IgD-negative memory B cell (primary cell): ENCODE results near the gene EEF1AKMT4. TPM values are rescaled to one million over a fixed set of nuclear protein-coding genes. Genes with fewer than 3 reads are reported as not detected.

Experiments used
- H3K27ac Mint-ChIP-seq, 3 donors: one replicate each; pipeline ENCODE4 v1.8.0; 2020 to 2022; ENCODE audit warnings: mild to moderate bottlenecking in 3 of 3, mixed read lengths in 3 of 3, moderate library complexity in 1 of 3
- H3K27me3 Mint-ChIP-seq: one replicate; pipeline ENCODE4 v1.8.0; 2021; ENCODE audit warnings: mixed read lengths
- H3K36me3 Mint-ChIP-seq: one replicate; pipeline ENCODE4 v1.8.0; 2020; ENCODE audit warnings: mild to moderate bottlenecking, mixed read lengths
- H3K4me1 Mint-ChIP-seq, 3 donors: one replicate each; pipeline ENCODE4 v1.8.0; 2020 to 2022; ENCODE audit warnings: mixed read lengths in 3 of 3, mild to moderate bottlenecking in 1 of 3
- H3K4me3 Mint-ChIP-seq, 4 donors: one replicate each; pipeline ENCODE4 v1.8.0; 2020 to 2022; ENCODE audit warnings: mild to moderate bottlenecking in 4 of 4, mixed read lengths in 4 of 4, moderate library complexity in 3 of 4
- H3K9me3 Mint-ChIP-seq, 3 donors: one replicate each; pipeline ENCODE4 v1.8.0; 2020 to 2021; ENCODE audit warnings: mixed read lengths in 3 of 3, mild to moderate bottlenecking in 1 of 3
- polyA plus RNA-seq: library from polyadenylated mRNA; unstranded; fragments of 300-500 nt; fragmentation: Illumina TruSeq; gene quantifications from one replicate; pipeline ENCODE4 v1.2.3, GENCODE V29; 2021

The EEF1AKMT4 gene
- polyA plus RNA-seq, result 3.2 TPM

GRCh38 chr3:184249412-184250166, at the start of gene EEF1AKMT4:
EEF1AKMT4 (plus strand) TSS chr3:184249672; CDS start chr3:184249695, 23 bp downstream.
- Mint-ChIP-seq H3K27me3 (no peaks in the 10 kb centered on the region), H3K9me3 (no peaks in the 10 kb centered on the region), H3K27ac (peak within 1 kb of the TSS; percentile 99 to 100 (median 99)), H3K4me1 (peaks cover 9 to 12% (median 9%) of the 10 kb centered on the region in 3 donors), H3K36me3 (no peaks in the 10 kb centered on the region), H3K4me3 (peak within 1 kb of the TSS; percentile 91 to 100 (median 98))

GRCh38 chr3:184200825-184201224, 48.6 kb upstream of the EEF1AKMT4 start:
- no peak overlapping the region for H3K27ac Mint-ChIP-seq
- H3K9me3 Mint-ChIP-seq, result no peaks in the 10 kb centered on the region
- peaks cover 6% of the 10 kb centered on the region for H3K27me3 Mint-ChIP-seq
- H3K36me3 Mint-ChIP-seq, result no peaks in the 10 kb centered on the region
- no peaks in the 10 kb centered on the region for H3K4me1 Mint-ChIP-seq
- no peak overlapping the region for H3K4me3 Mint-ChIP-seq

- no peak overlapping the region for H3K4me3 Mint-ChIP-seq
- H3K9me3 Mint-ChIP-seq, result peaks cover 0 to 3% (median 0%) of the 10 kb centered on the region in 3 donors
- no peaks in the 10 kb centered on the region for H3K4me1 Mint-ChIP-seq
- H3K27me3 Mint-ChIP-seq, result peaks cover 23% of the 10 kb centered on the region
- no peak overlapping the region for H3K27ac Mint-ChIP-seq
- H3K36me3 Mint-ChIP-seq, result no peaks in the 10 kb centered on the region
Observed at GRCh38 chr3:184203526-184203925, 45.9 kb upstream of the EEF1AKMT4 start.

- H3K4me1 Mint-ChIP-seq, result no peaks in the 10 kb centered on the region
- H3K36me3 Mint-ChIP-seq, result no peaks in the 10 kb centered on the region
- no peak overlapping the region for H3K4me3 Mint-ChIP-seq
- peaks cover 0 to 3% (median 0%) of the 10 kb centered on the region in 3 donors for H3K9me3 Mint-ChIP-seq
- no peak overlapping the region for H3K27ac Mint-ChIP-seq
- H3K27me3 Mint-ChIP-seq, result peaks cover 23% of the 10 kb centered on the region
Observed at GRCh38 chr3:184209146-184209923, 40.1 kb upstream of the EEF1AKMT4 start.

- H3K36me3 Mint-ChIP-seq, result no peaks in the 10 kb centered on the region
- H3K9me3 Mint-ChIP-seq, result peaks cover 0 to 3% (median 0%) of the 10 kb centered on the region in 3 donors
- no peak overlapping the region for H3K4me3 Mint-ChIP-seq
- no peaks in the 10 kb centered on the region for H3K4me1 Mint-ChIP-seq
- no peak overlapping the region for H3K27ac Mint-ChIP-seq
- H3K27me3 Mint-ChIP-seq, result peaks cover 16% of the 10 kb centered on the region
Observed at GRCh38 chr3:184211297-184211696, 38.2 kb upstream of the EEF1AKMT4 start.

- Mint-ChIP-seq H3K9me3 (peaks cover 0 to 3% (median 0%) of the 10 kb centered on the region in 3 donors), H3K4me1 (no peaks in the 10 kb centered on the region), H3K4me3 (no peak overlapping the region), H3K27ac (no peak overlapping the region), H3K27me3 (peaks cover 12% of the 10 kb centered on the region), H3K36me3 (no peaks in the 10 kb centered on the region)
Observed at GRCh38 chr3:184211718-184212117, 37.8 kb upstream of the EEF1AKMT4 start.

- H3K27me3 Mint-ChIP-seq, result peaks cover 8% of the 10 kb centered on the region
- H3K27ac Mint-ChIP-seq, result no peak overlapping the region
- no peaks in the 10 kb centered on the region for H3K36me3 Mint-ChIP-seq
- no peaks in the 10 kb centered on the region for H3K9me3 Mint-ChIP-seq
- no peak overlapping the region for H3K4me3 Mint-ChIP-seq
- H3K4me1 Mint-ChIP-seq, result no peaks in the 10 kb centered on the region
Observed at GRCh38 chr3:184218814-184219213, 30.7 kb upstream of the EEF1AKMT4 start.

GRCh38 chr3:184222521-184222920, 27.0 kb upstream of the EEF1AKMT4 start:
- Mint-ChIP-seq H3K27me3 (peaks cover 21% of the 10 kb centered on the region), H3K27ac (no peak overlapping the region), H3K9me3 (no peaks in the 10 kb centered on the region), H3K4me3 (no peak overlapping the region), H3K4me1 (no peaks in the 10 kb centered on the region), H3K36me3 (no peaks in the 10 kb centered on the region)

GRCh38 chr3:184223946-184224345, 25.5 kb upstream of the EEF1AKMT4 start:
- Mint-ChIP-seq H3K27me3 (peaks cover 30% of the 10 kb centered on the region), H3K36me3 (no peaks in the 10 kb centered on the region), H3K4me1 (peaks cover 0 to 2% (median 2%) of the 10 kb centered on the region in 3 donors), H3K9me3 (no peaks in the 10 kb centered on the region), H3K4me3 (no peak overlapping the region), H3K27ac (no peak overlapping the region)

- peaks cover 0 to 9% (median 3%) of the 10 kb centered on the region in 3 donors for H3K4me1 Mint-ChIP-seq
- no peak overlapping the region for H3K27ac Mint-ChIP-seq
- H3K9me3 Mint-ChIP-seq, result no peaks in the 10 kb centered on the region
- H3K36me3 Mint-ChIP-seq, result no peaks in the 10 kb centered on the region
- peak overlapping the region in 1 of 4 donors; percentile 6 for H3K4me3 Mint-ChIP-seq
- H3K27me3 Mint-ChIP-seq, result peaks cover 48% of the 10 kb centered on the region
Observed at GRCh38 chr3:184227481-184227935, 22.0 kb upstream of the EEF1AKMT4 start.

GRCh38 chr3:184228376-184229137, 20.9 kb upstream of the EEF1AKMT4 start:
- Mint-ChIP-seq H3K27me3 (peaks cover 53% of the 10 kb centered on the region), H3K9me3 (no peaks in the 10 kb centered on the region), H3K36me3 (no peaks in the 10 kb centered on the region), H3K27ac (no peak overlapping the region), H3K4me1 (peaks cover 0 to 9% (median 3%) of the 10 kb centered on the region in 3 donors), H3K4me3 (peak overlapping the region; percentile 33 to 86 (median 58))

GRCh38 chr3:184229394-184230080, 19.9 kb upstream of the EEF1AKMT4 start, which contains the start of gene VWA5B2:
VWA5B2 (plus strand) TSS chr3:184229585; CDS start chr3:184230529, 944 bp downstream.
- peak within 1 kb of the TSS; percentile 33 to 88 (median 68) for H3K4me3 Mint-ChIP-seq
- no peaks in the 10 kb centered on the region for H3K36me3 Mint-ChIP-seq
- H3K4me1 Mint-ChIP-seq, result peaks cover 0 to 9% (median 3%) of the 10 kb centered on the region in 3 donors
- no peak within 1 kb of the TSS for H3K27ac Mint-ChIP-seq
- peaks cover 50% of the 10 kb centered on the region for H3K27me3 Mint-ChIP-seq
- no peaks in the 10 kb centered on the region for H3K9me3 Mint-ChIP-seq

GRCh38 chr3:184230081-184230602, 19.3 kb upstream of the EEF1AKMT4 start:
- H3K36me3 Mint-ChIP-seq, result no peaks in the 10 kb centered on the region
- H3K4me1 Mint-ChIP-seq, result peaks cover 0 to 9% (median 3%) of the 10 kb centered on the region in 3 donors
- H3K27me3 Mint-ChIP-seq, result peaks cover 48% of the 10 kb centered on the region
- peak overlapping the region in 1 of 4 donors; percentile 88 for H3K4me3 Mint-ChIP-seq
- no peak overlapping the region for H3K27ac Mint-ChIP-seq
- no peaks in the 10 kb centered on the region for H3K9me3 Mint-ChIP-seq
